Stimulated activated naive B cell treated with anti-CD40 and anti-IgM and Interleukin-4, amounts not matched to agents 10 μg/mL and 1 μg/mL and 100 μg/mL, for 72 hours (primary cell): ENCODE results near the gene MATN4.
"Not testable (repeated sequence)": the region's sequence is repeated elsewhere in the genome, so short reads cannot be mapped to it uniquely, and the experiment has no call there.

Source experiments
- ATAC-seq, 2 donors: fragments of 150-1000 bp; cut with Tn5 transposase; replicated peaks; 2 replicates each; pipeline ENCODE4 v1.10.0; 2021; ENCODE audit warnings: moderate library complexity in 1 of 2
- DNase-seq: peaks from one replicate; pipeline ENCODE4 v3.0.0; 2021
- H3K27ac Mint-ChIP-seq: one replicate; pipeline ENCODE4 v1.8.0; 2022; ENCODE audit warnings: mild to moderate bottlenecking, mixed read lengths
- H3K27me3 Mint-ChIP-seq, 2 donors: one replicate each; pipeline ENCODE4 v1.8.0; 2022; ENCODE audit warnings: mixed read lengths in 2 of 2
- H3K36me3 Mint-ChIP-seq, 2 donors: one replicate each; pipeline ENCODE4 v1.8.0; 2022; ENCODE audit warnings: mixed read lengths in 2 of 2, mild to moderate bottlenecking in 1 of 2
- H3K4me1 Mint-ChIP-seq, 2 donors: one replicate each; pipeline ENCODE4 v1.8.0; 2022; ENCODE audit warnings: mixed read lengths in 2 of 2, mild to moderate bottlenecking in 1 of 2
- H3K4me3 Mint-ChIP-seq, 2 donors: one replicate each; pipeline ENCODE4 v1.8.0; 2022; ENCODE audit warnings: mild to moderate bottlenecking in 2 of 2, mixed read lengths in 2 of 2, moderate library complexity in 1 of 2
- H3K9me3 Mint-ChIP-seq, 2 donors: one replicate each; pipeline ENCODE4 v1.8.0; 2022; ENCODE audit warnings: mixed read lengths in 2 of 2, mild to moderate bottlenecking in 1 of 2

The MATN4 gene

GRCh38 chr20:45308117-45308778 lies at the start of gene MATN4:
MATN4 (minus strand) TSS chr20:45308299; CDS start chr20:45305582, 2,717 bp downstream.
- Mint-ChIP-seq H3K27me3 (peaks cover 68 to 90% of the 10 kb centered on the region in 2 donors), H3K4me1 (peaks cover 13 to 21% of the 10 kb centered on the region in 2 donors), H3K27ac (no peak within 1 kb of the TSS), H3K4me3 (no peak within 1 kb of the TSS), H3K9me3 (no peaks in the 10 kb centered on the region), H3K36me3 (peaks cover 0 to 2% of the 10 kb centered on the region in 2 donors)
- no peak for DNase-seq
- ATAC-seq = peak in 1 of 2 donors; percentile 29

- Mint-ChIP-seq H3K4me3 (no peak overlapping the region), H3K4me1 (peaks cover 5 to 17% of the 10 kb centered on the region in 2 donors), H3K27me3 (peaks cover 0 to 12% of the 10 kb centered on the region in 2 donors), H3K9me3 (no peaks in the 10 kb centered on the region), H3K36me3 (no peaks in the 10 kb centered on the region), H3K27ac (no peak overlapping the region)
- ATAC-seq (peak in 1 of 2 donors; percentile 57), DNase-seq (no peak)
Measured at GRCh38 chr20:45355209-45356084, 47.3 kb upstream of the MATN4 start.

- Mint-ChIP-seq H3K4me3 (no peak overlapping the region), H3K4me1 (peaks cover 5 to 17% of the 10 kb centered on the region in 2 donors), H3K27me3 (peaks cover 0 to 12% of the 10 kb centered on the region in 2 donors), H3K27ac (no peak overlapping the region), H3K9me3 (no peaks in the 10 kb centered on the region), H3K36me3 (no peaks in the 10 kb centered on the region)
- DNase-seq (no peak), ATAC-seq (no peak)
Measured at GRCh38 chr20:45354423-45355208, 46.5 kb upstream of the MATN4 start.

- DNase-seq (no peak), ATAC-seq (no peak)
- Mint-ChIP-seq H3K27ac (no peak overlapping the region), H3K4me3 (no peak overlapping the region), H3K4me1 (peaks cover 5 to 14% of the 10 kb centered on the region in 2 donors), H3K27me3 (peaks cover 0 to 7% of the 10 kb centered on the region in 2 donors), H3K36me3 (no peaks in the 10 kb centered on the region), H3K9me3 (no peaks in the 10 kb centered on the region)
Measured at GRCh38 chr20:45353746-45354145, 45.6 kb upstream of the MATN4 start.

- H3K4me1 Mint-ChIP-seq = peaks cover 4 to 17% of the 10 kb centered on the region in 2 donors
- no peaks in the 10 kb centered on the region for H3K36me3 Mint-ChIP-seq
- peak overlapping the region; percentile 25 for H3K27ac Mint-ChIP-seq
- peaks cover 4 to 10% of the 10 kb centered on the region in 2 donors for H3K27me3 Mint-ChIP-seq
- no peak for ATAC-seq
- H3K4me3 Mint-ChIP-seq = no peak overlapping the region
- DNase-seq = no peak
- H3K9me3 Mint-ChIP-seq = no peaks in the 10 kb centered on the region
Measured at GRCh38 chr20:45352729-45353128, 44.6 kb upstream of the MATN4 start.

- H3K4me3 Mint-ChIP-seq, ATAC-seq, DNase-seq, H3K36me3 Mint-ChIP-seq, H3K27ac Mint-ChIP-seq, H3K9me3 Mint-ChIP-seq: not testable (repeated sequence)
- Mint-ChIP-seq H3K4me1 (peaks cover 21 to 36% of the 10 kb centered on the region in 2 donors), H3K27me3 (peaks cover 17 to 28% of the 10 kb centered on the region in 2 donors)
Measured at GRCh38 chr20:45350795-45351194, 42.7 kb upstream of the MATN4 start.

- no peak overlapping the region for H3K4me3 Mint-ChIP-seq
- no peaks in the 10 kb centered on the region for H3K36me3 Mint-ChIP-seq
- ATAC-seq (no peak), DNase-seq (no peak)
- H3K4me1 Mint-ChIP-seq = peaks cover 25 to 41% of the 10 kb centered on the region in 2 donors
- no peaks in the 10 kb centered on the region for H3K9me3 Mint-ChIP-seq
- no peak overlapping the region for H3K27ac Mint-ChIP-seq
- peaks cover 21 to 34% of the 10 kb centered on the region in 2 donors for H3K27me3 Mint-ChIP-seq
Measured at GRCh38 chr20:45350217-45350616, 42.1 kb upstream of the MATN4 start.

GRCh38 chr20:45347936-45348778 lies 40.1 kb upstream of the MATN4 start, which contains the start of gene SDC4:
SDC4 (minus strand) TSS chr20:45348424; CDS start chr20:45348384, 40 bp downstream.
- H3K27ac Mint-ChIP-seq = peak within 1 kb of the TSS; percentile 37
- H3K4me1 Mint-ChIP-seq = peaks cover 28 to 34% of the 10 kb centered on the region in 2 donors
- H3K36me3 Mint-ChIP-seq = no peaks in the 10 kb centered on the region
- H3K4me3 Mint-ChIP-seq = peak within 1 kb of the TSS; percentile 77 to 80
- DNase-seq = no peak
- peaks cover 26 to 41% of the 10 kb centered on the region in 2 donors for H3K27me3 Mint-ChIP-seq
- H3K9me3 Mint-ChIP-seq = no peaks in the 10 kb centered on the region
- ATAC-seq = peak; percentile 69 to 73

- H3K36me3 Mint-ChIP-seq = no peaks in the 10 kb centered on the region
- ATAC-seq (peak; percentile 15 to 20), DNase-seq (no peak)
- H3K4me1 Mint-ChIP-seq = peaks cover 28 to 34% of the 10 kb centered on the region in 2 donors
- no peaks in the 10 kb centered on the region for H3K9me3 Mint-ChIP-seq
- peak overlapping the region; percentile 37 for H3K27ac Mint-ChIP-seq
- H3K4me3 Mint-ChIP-seq = peak overlapping the region; percentile 77 to 80
- peaks cover 26 to 46% of the 10 kb centered on the region in 2 donors for H3K27me3 Mint-ChIP-seq
Measured at GRCh38 chr20:45347297-45347935, 39.3 kb upstream of the MATN4 start.

- H3K4me1 Mint-ChIP-seq = peaks cover 29 to 34% of the 10 kb centered on the region in 2 donors
- ATAC-seq (peak; percentile 31 to 45), DNase-seq (no peak)
- no peak overlapping the region for H3K27ac Mint-ChIP-seq
- H3K4me3 Mint-ChIP-seq = peak overlapping the region in 1 of 2 donors; percentile 77
- no peaks in the 10 kb centered on the region for H3K36me3 Mint-ChIP-seq
- no peaks in the 10 kb centered on the region for H3K9me3 Mint-ChIP-seq
- H3K27me3 Mint-ChIP-seq = peaks cover 26 to 46% of the 10 kb centered on the region in 2 donors
Measured at GRCh38 chr20:45346851-45347250, 38.8 kb upstream of the MATN4 start.

- peak overlapping the region in 1 of 2 donors; percentile 36 for H3K4me3 Mint-ChIP-seq
Measured at GRCh38 chr20:45346291-45346718, 38.2 kb upstream of the MATN4 start.

GRCh38 chr20:45345104-45345936 lies 37.2 kb upstream of the MATN4 start:
- Mint-ChIP-seq H3K36me3 (no peaks in the 10 kb centered on the region), H3K27me3 (peaks cover 35 to 54% of the 10 kb centered on the region in 2 donors), H3K4me3 (no peak overlapping the region), H3K27ac (peak overlapping the region; percentile 67), H3K4me1 (peaks cover 30 to 36% of the 10 kb centered on the region in 2 donors), H3K9me3 (no peaks in the 10 kb centered on the region)
- no peak for ATAC-seq
- DNase-seq = no peak

More at GRCh38 chr20:45346291-45346718, 38.2 kb upstream of the MATN4 start:
- no peaks in the 10 kb centered on the region for H3K9me3 Mint-ChIP-seq
- no peak overlapping the region for H3K27ac Mint-ChIP-seq
- peaks cover 29 to 34% of the 10 kb centered on the region in 2 donors for H3K4me1 Mint-ChIP-seq
- DNase-seq (no peak), ATAC-seq (peak; percentile 50 to 65)
- peaks cover 29 to 46% of the 10 kb centered on the region in 2 donors for H3K27me3 Mint-ChIP-seq
- H3K36me3 Mint-ChIP-seq = no peaks in the 10 kb centered on the region
